ENCODE measurements around the gene PSMB4.
A peak's percentile ranks its signal among the peaks of the same experiment; 100 is the strongest.
"Not testable (repeated sequence)": the region's sequence is repeated elsewhere in the genome, so short reads cannot be mapped to it uniquely, and the experiment has no call there.

PSMB4 gene

GRCh38 chr1:151399324-151400171, at the start of gene PSMB4:
Gene PSMB4, plus strand, starts transcription at chr1:151399573. Its CDS starts 15 bp downstream, at chr1:151399588.
- peak; percentile 97 for DNase-seq

DNA sequence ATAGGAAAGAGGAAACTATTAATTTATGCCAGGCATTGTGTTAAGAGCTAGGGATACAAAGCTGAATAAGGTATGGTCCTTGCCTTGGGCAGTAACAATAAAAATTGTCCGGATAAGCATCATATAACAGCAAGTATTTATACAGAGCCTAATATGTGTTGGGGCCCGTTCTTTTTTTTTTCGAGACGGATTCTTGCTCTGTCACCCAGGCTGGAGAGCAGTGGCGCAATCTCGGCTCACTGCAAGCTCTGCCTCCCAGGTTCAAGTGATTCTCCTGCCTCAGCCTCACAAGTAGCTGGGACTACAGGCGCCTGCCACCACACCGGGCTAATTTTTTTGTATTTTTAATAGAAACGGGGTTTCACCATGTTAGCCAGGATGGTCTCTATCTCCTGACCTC, 49.0 kb upstream of the PSMB4 start:
- DNase-seq: not testable (repeated sequence)

GRCh38 chr1:151352021-151352718, 47.2 kb upstream of the PSMB4 start:
- DNase-seq: no peak

DNA sequence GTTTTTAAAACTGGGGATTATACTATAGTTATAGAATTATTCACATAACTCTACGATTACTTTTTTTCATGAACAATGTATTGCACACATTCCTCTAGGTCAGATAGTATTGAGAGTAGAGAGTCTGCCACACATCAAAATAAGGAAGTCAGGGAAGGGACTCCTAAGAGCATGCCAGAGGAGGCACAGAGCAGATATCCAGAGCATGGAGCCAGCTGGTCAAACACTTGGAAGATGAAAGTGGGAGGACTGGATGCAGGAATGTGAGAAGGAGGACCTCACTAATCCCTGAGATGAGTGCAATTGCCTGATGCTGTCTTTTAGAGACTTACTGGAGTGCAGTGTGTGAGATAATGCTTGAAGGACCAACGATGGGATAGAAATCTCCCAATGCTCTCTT, 42.7 kb upstream of the PSMB4 start:
- no peak for DNase-seq

DNA sequence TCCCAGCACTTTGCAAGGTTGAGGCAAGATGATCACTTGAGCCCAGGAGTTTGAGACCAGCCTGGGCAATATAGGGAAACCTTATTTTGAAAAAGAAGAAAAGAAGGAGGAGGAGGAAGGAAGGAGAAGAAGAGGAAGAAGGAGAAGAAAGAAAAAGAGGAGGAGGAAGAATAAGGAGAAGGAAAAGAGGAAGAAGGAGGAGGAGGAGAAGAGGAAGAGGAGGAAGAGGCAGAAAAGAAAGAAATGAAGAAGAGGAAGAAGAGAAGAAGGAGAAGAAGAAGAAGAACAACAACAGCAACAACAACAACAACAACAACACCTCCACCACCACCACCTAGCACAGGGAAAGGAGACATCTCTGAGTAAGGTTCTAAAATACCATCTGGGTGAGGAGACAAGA, 37.5 kb upstream of the PSMB4 start:
- DNase-seq: no peak

DNA sequence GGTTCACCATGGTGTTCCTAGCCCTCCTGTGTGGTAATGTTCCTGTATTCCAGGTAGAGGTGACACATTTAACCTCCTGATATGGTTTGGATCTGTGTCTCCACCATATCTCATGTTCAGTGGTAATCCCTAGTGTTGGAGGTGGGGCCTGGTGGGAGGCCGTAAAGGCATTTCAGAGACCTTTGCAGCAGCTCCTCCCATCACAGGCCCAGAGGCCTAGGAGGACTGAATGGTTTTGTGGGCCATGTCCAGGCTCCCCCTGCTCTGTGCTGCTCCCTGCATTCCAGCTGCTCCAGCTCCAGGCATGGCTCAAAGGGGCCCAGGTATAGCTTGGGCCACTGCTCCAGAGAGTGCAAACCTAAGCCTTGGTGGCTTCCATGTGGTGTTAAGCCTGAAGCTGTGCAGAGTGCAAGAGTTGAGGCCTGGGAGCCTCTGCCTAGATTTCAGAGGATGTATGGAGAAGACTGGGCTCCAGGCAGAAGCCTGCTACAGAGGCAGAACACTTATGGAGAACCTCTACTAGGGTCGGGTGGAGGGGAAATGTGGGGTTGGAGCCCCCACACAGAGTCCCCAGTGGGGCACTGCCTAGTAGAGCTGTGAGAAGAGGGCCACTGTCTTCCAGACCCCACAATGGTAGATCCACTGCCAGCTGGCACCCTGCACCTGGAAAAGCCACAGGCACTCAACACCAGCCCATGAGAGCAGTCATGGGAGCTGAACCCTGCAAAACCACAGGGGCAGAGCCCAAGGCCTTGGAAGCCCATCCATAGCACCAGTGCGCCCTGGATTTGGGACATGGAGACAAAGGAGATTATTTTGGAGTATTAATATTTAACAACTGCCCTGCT, 36.8 kb upstream of the PSMB4 start:
- DNase-seq: no peak

DNA sequence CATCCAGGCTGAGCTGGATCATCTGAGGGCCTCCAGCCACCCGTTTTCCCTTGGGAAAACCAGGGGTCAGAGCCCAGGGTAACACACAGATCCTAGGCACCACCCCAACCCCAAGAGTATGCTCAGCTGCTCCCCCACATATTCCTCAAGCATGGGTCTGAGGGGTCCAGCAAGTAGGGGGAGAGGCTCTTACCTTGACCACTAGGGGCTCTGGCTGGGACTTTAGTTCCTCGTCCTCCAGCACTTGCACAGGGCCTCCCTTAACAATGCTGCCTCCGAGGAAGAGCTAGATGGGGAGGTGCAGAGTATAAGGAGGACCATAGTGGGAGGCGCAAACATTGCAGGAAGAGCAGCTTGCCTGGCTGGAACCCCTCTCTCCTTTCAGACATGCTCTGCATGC, 34.4 kb upstream of the PSMB4 start:
- DNase-seq: no peak

GRCh38 chr1:151367658-151368392, 31.5 kb upstream of the PSMB4 start:
- DNase-seq: no peak

- no peak for DNase-seq
Measured at GRCh38 chr1:151368393-151369301, 30.7 kb upstream of the PSMB4 start.

- no peak for DNase-seq
Measured at GRCh38 chr1:151369302-151369610, 30.1 kb upstream of the PSMB4 start.

DNA sequence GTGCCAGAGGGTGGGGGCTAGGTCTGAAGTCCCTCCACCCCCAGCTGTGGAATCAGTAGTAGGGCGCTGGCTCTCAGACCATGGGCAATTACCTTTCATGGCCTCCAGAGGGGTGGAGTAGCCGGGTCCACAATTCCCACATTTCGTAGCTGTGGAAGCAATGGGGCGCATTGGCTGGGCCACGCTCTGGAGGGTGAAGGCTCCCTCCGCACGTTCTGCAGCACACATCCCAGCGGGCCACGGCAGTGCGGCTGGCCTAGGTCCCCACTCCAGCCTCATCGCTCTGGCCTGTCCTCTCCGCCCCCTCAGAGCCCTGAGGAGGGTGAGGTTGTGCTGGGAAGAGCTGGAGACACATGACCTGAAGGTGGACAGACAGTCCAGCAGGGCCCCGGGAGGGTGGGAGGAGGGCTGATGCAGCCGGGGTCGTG, 29.7 kb upstream of the PSMB4 start:
- no peak for DNase-seq

- no peak for DNase-seq
Measured at GRCh38 chr1:151370211-151370911, 29.0 kb upstream of the PSMB4 start.

- DNase-seq: peak; percentile 93
Measured at GRCh38 chr1:151371370-151372057, 27.9 kb upstream of the PSMB4 start.

- peak; percentile 95 for DNase-seq
Measured at GRCh38 chr1:151372058-151372934, 27.1 kb upstream of the PSMB4 start, which contains the start of gene SELENBP1. Gene SELENBP1, minus strand, starts transcription at chr1:151372705. Its CDS starts 64 bp downstream, at chr1:151372641.

GRCh38 chr1:151373196-151373595, 26.2 kb upstream of the PSMB4 start:
- no peak for DNase-seq

DNA sequence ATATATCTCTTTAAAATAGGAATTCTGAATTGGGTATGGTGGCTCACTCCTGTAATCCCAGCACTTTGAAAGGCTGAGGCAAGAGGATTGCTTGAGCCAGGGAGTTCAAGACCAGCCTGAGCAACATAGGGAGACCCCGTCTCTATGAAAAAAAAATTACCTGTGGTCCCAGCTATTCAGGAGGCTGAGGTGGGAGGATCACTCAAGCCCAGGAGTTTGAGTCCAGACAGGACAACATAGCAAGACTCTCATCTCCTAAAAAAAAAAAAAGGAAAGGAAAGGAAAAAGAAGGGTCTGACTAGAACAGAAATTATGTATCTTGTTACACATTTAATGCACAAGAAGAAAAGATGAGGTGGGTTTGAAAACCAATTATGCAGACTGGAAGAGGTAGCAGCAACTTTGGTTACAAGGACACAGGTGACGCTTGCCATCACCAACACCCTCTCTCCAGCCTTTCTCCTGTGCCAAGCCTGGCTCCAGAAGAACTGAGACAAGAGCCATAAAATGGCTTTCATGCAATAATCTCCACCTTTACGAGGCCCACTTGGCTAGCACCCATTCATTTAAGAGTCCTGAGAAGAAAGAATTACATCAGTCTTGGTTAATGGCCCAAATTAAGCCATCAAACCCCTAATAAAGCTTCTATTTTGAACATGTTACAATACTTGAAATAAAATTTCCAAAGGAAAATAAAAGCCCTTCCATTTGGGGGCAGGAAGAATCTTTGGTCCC, 22.1 kb upstream of the PSMB4 start:
- DNase-seq: no peak

- no peak for DNase-seq
Measured at GRCh38 chr1:151384584-151384983, 14.8 kb upstream of the PSMB4 start.

- DNase-seq: no peak
Measured at GRCh38 chr1:151386002-151386401, 13.4 kb upstream of the PSMB4 start.
